CD14-positive monocyte (primary cell): Measurements from ENCODE around the gene HSPB1. TPM values are rescaled to one million over a fixed set of nuclear protein-coding genes. Genes with fewer than 3 reads are reported as not detected.
A peak's percentile ranks its signal among the peaks of the same experiment; 100 is the strongest.

Experiments
- DNase-seq, 3 donors: peaks; one replicate each; pipeline ENCODE4 v3.0.0-alpha.2; 2011 to 2022
- H2AFZ ChIP-seq: 2 replicates; pipeline ENCODE4 v1.6.0; 2012; ENCODE audit warnings: mild to moderate bottlenecking, low read depth, low read length, inconsistent platforms; ENCODE audit not compliant: insufficient read depth, poor library complexity, severe bottlenecking
- H3K27ac ChIP-seq, 2 donors: 1 replicate in 1 of 2; 2 replicates in 1 of 2; pipeline ENCODE4 v1.5.1; 2012 to 2013; ENCODE audit warnings: low read length in 2 of 2, control low read depth in 1 of 2, inconsistent platforms in 1 of 2, low read depth in 1 of 2, mild to moderate bottlenecking in 1 of 2
- H3K27me3 ChIP-seq, 2 donors: one replicate each; pipeline versions ENCODE4 v1.6.0 to v1.6.1; 2011 to 2013; ENCODE audit warnings: low read length in 2 of 2; ENCODE audit not compliant: control insufficient read depth in 2 of 2, insufficient read depth in 2 of 2
- H3K36me3 ChIP-seq, 2 donors: replicated peaks in 1 of 2; 1 replicate in 1 of 2; 2 replicates in 1 of 2; pipeline versions ENCODE4 v1.5.1 to v1.6.1; 2012 to 2013; ENCODE audit warnings: low read length in 2 of 2, control low read depth in 1 of 2, inconsistent platforms in 1 of 2, mild to moderate bottlenecking in 1 of 2; ENCODE audit not compliant: insufficient read depth in 2 of 2, control insufficient read depth in 1 of 2
- H3K4me1 ChIP-seq, 2 donors: 1 replicate in 1 of 2; 2 replicates in 1 of 2; pipeline versions ENCODE4 v1.5.1 to v1.6.1; 2012 to 2013; ENCODE audit warnings: low read length in 2 of 2, control low read depth in 1 of 2, inconsistent platforms in 1 of 2, mild to moderate bottlenecking in 1 of 2, moderate library complexity in 1 of 2; ENCODE audit not compliant: insufficient read depth in 2 of 2, control insufficient read depth in 1 of 2
- H3K4me2 ChIP-seq: replicated peaks from 2 replicates; pipeline ENCODE3; 2012; ENCODE audit warnings: low read length, moderate library complexity, mild to moderate bottlenecking; ENCODE audit not compliant: poor library complexity, severe bottlenecking; ENCODE audit errors: extremely low read depth
- H3K4me3 ChIP-seq, 3 experiments: fragments of 200-600 bp in 1 of 3; sonication (generic) in 1 of 3; replicated peaks in 1 of 3; 1 replicate in 2 of 3; 2 replicates in 1 of 3; pipeline ENCODE4 v1.5.1; 2011 to 2013; ENCODE audit warnings: low read length in 3 of 3, mild to moderate bottlenecking in 3 of 3, control low read depth in 2 of 3, low read depth in 2 of 3, inconsistent platforms in 1 of 3, moderate library complexity in 1 of 3
- H3K79me2 ChIP-seq: 2 replicates; pipeline ENCODE4 v1.6.0; 2012; ENCODE audit warnings: mild to moderate bottlenecking, control low read depth, inconsistent platforms, low read length, moderate library complexity; ENCODE audit not compliant: insufficient read depth
- H3K9ac ChIP-seq: 2 replicates; pipeline ENCODE4 v1.6.0; 2017; ENCODE audit warnings: low read length, mild to moderate bottlenecking; ENCODE audit not compliant: insufficient read depth, poor library complexity, severe bottlenecking
- H3K9me3 ChIP-seq, 2 donors: replicated peaks in 1 of 2; 1 replicate in 1 of 2; 2 replicates in 1 of 2; pipeline versions ENCODE4 v1.5.1 to v1.6.1; 2012 to 2013; ENCODE audit warnings: low read length in 2 of 2, control low read depth in 1 of 2; ENCODE audit not compliant: control insufficient read depth in 1 of 2, insufficient read depth in 1 of 2
- H4K20me1 ChIP-seq: 2 replicates; pipeline ENCODE4 v1.6.0; 2012; ENCODE audit warnings: mild to moderate bottlenecking, low read length, control low read depth, moderate library complexity; ENCODE audit not compliant: insufficient read depth
- H3K27ac Mint-ChIP-seq, 7 donors: one replicate each; pipeline ENCODE4 v1.8.0; 2020; ENCODE audit warnings: mild to moderate bottlenecking in 7 of 7, mixed read lengths in 7 of 7, moderate library complexity in 6 of 7, inconsistent platforms in 2 of 7
- H3K27me3 Mint-ChIP-seq, 3 donors: one replicate each; pipeline ENCODE4 v1.8.0; 2021 to 2022; ENCODE audit warnings: low read depth in 3 of 3, mild to moderate bottlenecking in 3 of 3, mixed read lengths in 3 of 3, moderate library complexity in 3 of 3, inconsistent platforms in 1 of 3
- H3K36me3 Mint-ChIP-seq, 2 donors: one replicate each; pipeline ENCODE4 v1.8.0; 2020; ENCODE audit warnings: mixed read lengths in 2 of 2, inconsistent platforms in 1 of 2, mild to moderate bottlenecking in 1 of 2
- H3K4me1 Mint-ChIP-seq: one replicate; pipeline ENCODE4 v1.8.0; 2020; ENCODE audit warnings: mild to moderate bottlenecking, mixed read lengths
- H3K4me3 Mint-ChIP-seq, 2 donors: one replicate each; pipeline ENCODE4 v1.8.0; 2020; ENCODE audit warnings: mild to moderate bottlenecking in 2 of 2, mixed read lengths in 2 of 2, moderate library complexity in 1 of 2
- H3K9me3 Mint-ChIP-seq, 7 donors: one replicate each; pipeline ENCODE4 v1.8.0; 2020 to 2022; ENCODE audit warnings: mixed read lengths in 7 of 7, mild to moderate bottlenecking in 6 of 7, moderate library complexity in 6 of 7, inconsistent platforms in 2 of 7
- CTCF ChIP-seq: fragments of 200-600 bp; IDR thresholded peaks from one replicate; pipeline ENCODE4 v1.8.0; 2022; ENCODE audit warnings: antibody characterized with exemption, mild to moderate bottlenecking
- WGBS: methylation state at CpG from one replicate; pipeline ENCODE4 v1.1.5; 2013; ENCODE audit warnings: missing lambda C conversion rate; ENCODE audit not compliant: insufficient coverage; 5-methylcytosine and 5-hydroxymethylcytosine counted together
- intact Hi-C, 2 donors: fragments of 100-400 bp; cut with micrococcal nuclease; formaldehyde crosslinking; loops; one replicate each; pipeline versions ENCODE4 v1.15.0 to v1.15.1; 2023
- polyA plus RNA-seq, 3 donors: library from polyadenylated mRNA; depleted of rRNA in 1 of 3; unstranded in 2 of 3; stranded (reverse) in 1 of 3; fragments of 300-500 nt in 2 of 3; fragments of >200 nt in 1 of 3; fragmentation: Illumina TruSeq in 2 of 3; gene quantifications; 1 replicate in 2 of 3; 2 replicates in 1 of 3; pipeline ENCODE4 v1.2.3, GENCODE V29; 2012 to 2021

The HSPB1 gene
- polyA plus RNA-seq, 3 donors = 8.3 to 20.7 (median 8.9) TPM

GRCh38 chr7:76265299-76265698 lies 37.2 kb upstream of the HSPB1 start:
- H2AFZ ChIP-seq = no peak overlapping the region
- Mint-ChIP-seq H3K36me3 (no peaks in the 10 kb centered on the region), H3K4me1 (peaks cover 6% of the 10 kb centered on the region), H3K27ac (no peak overlapping the region), H3K9me3 (peaks cover 0 to 5% (median 2%) of the 10 kb centered on the region in 7 donors), H3K27me3 (peaks cover 42 to 60% (median 53%) of the 10 kb centered on the region in 3 donors), H3K4me3 (no peak overlapping the region)
- no peak overlapping the region for H3K27ac ChIP-seq
- H3K4me2 ChIP-seq = no peak overlapping the region
- H3K36me3 ChIP-seq = no peaks in the 10 kb centered on the region
- no peak for DNase-seq
- H3K4me3 ChIP-seq = no peak overlapping the region
- H3K79me2 ChIP-seq = no peaks in the 10 kb centered on the region
- H3K9ac ChIP-seq = no peak overlapping the region
- no peaks in the 10 kb centered on the region for H3K9me3 ChIP-seq
- no peak for TF ChIP-seq CTCF
- peaks cover 0 to 5% of the 10 kb centered on the region in 2 donors for H3K4me1 ChIP-seq
- WGBS = no CpG with 5 or more reads among the region's 7 CpGs
- intact Hi-C loops = no loop called here
- no peaks in the 10 kb centered on the region for H4K20me1 ChIP-seq
- H3K27me3 ChIP-seq = peaks cover 6 to 40% of the 10 kb centered on the region in 2 donors

GRCh38 chr7:76267107-76267893 lies 35.2 kb upstream of the HSPB1 start:
- H3K9me3 Mint-ChIP-seq = peaks cover 0 to 2% (median 0%) of the 10 kb centered on the region in 7 donors
- H3K4me1 Mint-ChIP-seq = peaks cover 4% of the 10 kb centered on the region
- Histone ChIP-seq H3K4me3 (no peak overlapping the region), H2AFZ (peak overlapping the region; percentile 53), H3K27me3 (peaks cover 6 to 35% of the 10 kb centered on the region in 2 donors), H3K27ac (no peak overlapping the region), H3K9me3 (no peaks in the 10 kb centered on the region), H3K4me1 (peaks cover 0 to 5% of the 10 kb centered on the region in 2 donors), H4K20me1 (no peaks in the 10 kb centered on the region), H3K9ac (no peak overlapping the region), H3K79me2 (no peaks in the 10 kb centered on the region), H3K36me3 (no peaks in the 10 kb centered on the region), H3K4me2 (peak overlapping the region; percentile 41)
- no peak for DNase-seq
- peak overlapping the region in 1 of 2 donors; percentile 71 for H3K4me3 Mint-ChIP-seq
- H3K36me3 Mint-ChIP-seq = no peaks in the 10 kb centered on the region
- intact Hi-C loops = no loop called here
- peaks cover 35 to 55% (median 44%) of the 10 kb centered on the region in 3 donors for H3K27me3 Mint-ChIP-seq
- 2% methylated on average over 62 of the region's 68 CpGs for WGBS
- H3K27ac Mint-ChIP-seq = no peak overlapping the region
- no peak for TF ChIP-seq CTCF
